ENCODE measurements around the gene S100A8.

- TF ChIP-seq CTCF (IDR thresholded peaks at IDR 0.05) (no peak), POLR2AphosphoS5 (IDR thresholded peaks at IDR 0.05) (no peak), POLR2A (IDR thresholded peaks at IDR 0.05) (no peak)
Observed at GRCh38 chr1:153374071-153374470, 16.8 kb downstream of the S100A8 start.
